Measurements from ENCODE around the gene CIAO3. TPM values are rescaled to one million over a fixed set of nuclear protein-coding genes. Genes with fewer than 3 reads are reported as not detected.

Gene CIAO3
- total RNA-seq, result 21.7 TPM
- long read RNA-seq, transcript CIAO3-201 (11 exons, 2,112 nt), result major isoform, 41 of 62 reads
- long read RNA-seq, partial matches to known transcripts, result 8 of 62 reads
- long read RNA-seq, other reads (novel, unspliced or antisense), result 7 of 62 reads

DNA sequence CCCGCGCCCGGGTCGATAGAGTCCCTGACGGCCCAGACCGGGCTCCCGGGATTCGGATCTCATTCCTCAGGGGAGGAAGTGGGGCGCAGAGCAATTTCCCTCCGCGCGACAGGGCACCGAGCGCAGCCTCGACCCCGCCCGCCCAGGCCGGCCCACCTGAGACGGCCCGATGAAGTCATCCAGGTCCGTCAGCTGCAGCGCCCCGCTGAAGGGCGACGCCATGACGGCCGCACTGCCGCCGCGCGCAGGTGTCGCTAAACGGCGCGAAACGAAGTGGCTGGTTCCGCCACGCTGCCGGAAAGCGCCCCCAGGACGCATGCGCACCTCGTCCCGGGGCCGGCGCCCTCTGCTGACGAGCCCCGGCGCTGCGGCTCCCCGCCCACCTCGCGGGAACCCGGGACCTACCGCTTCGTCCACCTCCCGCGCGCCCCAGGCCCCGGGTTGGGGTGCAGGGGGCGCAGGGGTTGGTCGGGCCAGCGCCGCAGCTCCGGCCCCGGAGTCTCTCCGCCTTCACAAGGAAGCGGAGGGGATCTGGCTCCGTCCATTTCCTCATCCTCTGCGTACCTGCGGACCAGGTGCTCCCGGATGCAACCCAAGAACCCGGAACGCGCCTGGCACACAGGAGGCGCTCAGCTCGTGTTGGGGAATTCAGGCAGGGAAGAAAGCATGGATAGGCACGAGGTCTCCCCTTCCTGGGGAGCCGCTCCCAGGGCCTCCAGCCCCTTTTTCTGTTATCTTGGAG, at the start of gene CIAO3:
Gene CIAO3 (minus strand): TSS at position 234 of the 742 bp plus-strand sequence. CDS start 12 bp downstream, at position 222.
- intact Hi-C loops (cut with DNase I), result loop anchor here (2.0 to 5.0 kb wide), 2 partner anchors 20 to 46 kb away; partner anchors contain the start of genes ANTKMT, CHTF18 and RPUSD1
- peak; percentile 95 for DNase-seq (ENCODE audit: low spot score)

DNA sequence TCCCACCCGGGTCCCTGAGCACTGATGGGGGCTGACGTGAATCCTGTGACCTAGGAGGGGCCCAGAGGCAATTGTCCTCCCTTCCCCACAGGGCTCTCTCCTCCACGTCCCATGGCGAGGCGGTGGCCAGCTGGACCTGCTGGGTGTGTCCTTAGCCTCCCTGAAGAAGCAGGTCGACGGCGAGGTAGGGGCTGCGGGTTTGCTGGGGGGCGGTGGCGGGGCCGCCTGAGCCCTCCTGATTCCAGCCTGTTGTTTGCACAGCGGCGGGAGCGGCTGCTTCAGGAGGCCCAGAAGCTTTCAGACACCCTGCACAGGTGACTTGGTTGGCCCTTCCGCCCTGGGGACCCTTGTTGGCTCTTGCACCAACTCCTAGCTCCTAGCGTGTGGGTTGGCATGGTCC, 49.3 kb upstream of the CIAO3 start:
- intact Hi-C loops (cut with DNase I), result no loop called here
- no peak for DNase-seq (ENCODE audit: low spot score)

DNA sequence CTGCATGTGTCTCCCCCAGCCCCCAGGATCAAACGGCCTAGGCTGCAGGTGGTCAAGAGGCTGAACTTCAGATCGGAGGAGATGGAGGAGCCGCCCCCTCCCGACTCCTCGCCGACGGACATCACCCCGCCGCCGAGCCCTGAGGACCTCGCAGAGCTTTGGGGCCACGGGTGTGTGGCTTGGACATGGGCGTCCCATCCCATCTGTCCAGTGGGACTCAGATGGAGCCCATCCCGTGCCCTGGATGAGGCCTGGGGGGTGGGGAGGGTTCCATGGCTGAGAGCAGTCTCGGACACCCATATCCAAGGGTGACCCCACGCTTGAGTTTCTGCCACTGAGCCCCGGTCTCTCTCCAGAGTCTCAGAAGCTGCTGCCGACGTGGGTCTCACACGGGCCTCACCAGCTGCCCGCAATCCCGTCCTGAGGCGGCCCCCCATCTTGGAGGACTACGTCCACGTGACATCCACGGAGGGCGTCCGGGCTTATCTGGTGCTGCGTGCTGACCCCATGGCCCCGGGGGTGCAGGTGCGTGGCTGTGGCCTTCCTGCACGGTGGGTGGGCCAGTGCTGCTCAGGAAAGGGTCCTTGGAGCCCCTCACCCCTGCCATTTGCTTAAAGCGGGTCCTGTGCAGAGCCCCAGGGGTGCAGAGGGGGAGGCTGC, 48.5 kb upstream of the CIAO3 start:
- DNase-seq (ENCODE audit: low spot score), result no peak
- intact Hi-C loops (cut with DNase I), result loop anchor here (5.0 kb wide), 2 partner anchors 47 to 212 kb away; partner anchors contain the start of gene CIAO3

DNA sequence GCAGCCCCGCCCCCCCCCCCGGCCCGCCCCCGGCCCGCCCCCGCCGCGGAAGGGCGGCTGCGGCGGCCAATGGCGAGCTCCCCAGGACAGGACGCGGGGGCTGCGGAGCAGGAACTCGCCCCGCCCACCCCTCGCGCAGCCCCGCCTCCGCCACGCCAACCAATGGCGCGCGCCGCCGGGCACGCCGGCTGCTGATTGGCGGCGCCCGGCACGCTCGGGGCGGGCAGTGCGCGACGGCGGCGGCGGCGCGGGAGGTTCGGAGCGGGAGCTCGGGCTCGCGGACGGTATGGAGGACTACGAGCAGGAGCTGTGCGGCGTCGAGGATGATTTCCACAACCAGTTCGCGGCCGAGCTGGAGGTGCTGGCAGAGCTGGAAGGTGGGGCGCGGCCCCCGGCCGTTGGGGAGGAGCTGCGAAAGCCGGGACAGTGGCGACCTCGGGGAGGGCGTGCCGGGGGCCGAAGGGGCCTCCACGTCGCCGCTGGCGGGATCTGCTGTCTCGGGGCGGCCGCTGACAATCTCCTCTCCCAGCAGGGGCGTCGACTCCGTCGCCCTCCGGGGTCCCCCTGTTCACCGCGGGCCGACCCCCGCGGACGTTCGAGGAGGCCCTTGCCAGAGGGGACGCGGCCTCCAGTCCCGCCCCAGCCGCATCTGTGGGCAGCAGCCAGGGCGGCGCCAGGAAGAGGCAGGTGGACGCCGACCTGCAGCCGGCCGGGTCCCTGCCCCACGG, 47.8 kb upstream of the CIAO3 start, which contains the start of gene CHTF18:
Gene CHTF18 (plus strand): TSS at position 222 of the 728 bp plus-strand sequence. CDS start 65 bp downstream, at position 287.
- intact Hi-C loops (cut with DNase I), result loop anchor here (5.0 kb wide), 2 partner anchors 46 to 211 kb away; partner anchors contain the start of gene CIAO3

DNA sequence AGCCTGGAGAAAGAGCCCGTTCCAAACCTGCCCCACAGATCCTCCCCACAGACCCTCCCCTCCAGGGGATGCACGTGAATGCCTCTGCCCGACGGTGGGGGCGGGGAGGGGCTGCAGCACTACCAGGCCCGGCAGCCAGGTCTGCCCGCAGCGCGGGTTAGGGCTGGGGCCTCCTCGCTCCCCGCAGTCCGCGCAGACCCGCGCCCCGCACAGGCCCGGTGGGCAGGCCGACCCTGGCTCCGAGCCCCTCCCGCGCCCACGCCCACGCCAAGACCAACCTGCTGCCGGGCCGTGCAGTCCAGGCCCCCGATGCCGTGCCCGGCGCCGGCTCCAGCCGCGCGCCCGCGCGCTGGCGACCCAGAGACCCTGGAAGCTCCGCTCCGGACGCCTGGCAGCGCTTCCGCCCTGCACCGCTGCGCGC, 47.2 kb upstream of the CIAO3 start, which contains the start of gene RPUSD1:
Gene RPUSD1 (minus strand): TSS at position 404 of the 421 bp plus-strand sequence. CDS start 644 bp downstream, outside the sequence.
- no peak for DNase-seq (ENCODE audit: low spot score)
- intact Hi-C loops (cut with DNase I), result loop anchor here (5.0 kb wide), 2 partner anchors 46 to 211 kb away; partner anchors contain the start of gene CIAO3

More for the DNA sequence above, 47.8 kb upstream of the CIAO3 start, which contains the start of gene CHTF18:
- DNase-seq (ENCODE audit: low spot score), result peak; percentile 94

DNA sequence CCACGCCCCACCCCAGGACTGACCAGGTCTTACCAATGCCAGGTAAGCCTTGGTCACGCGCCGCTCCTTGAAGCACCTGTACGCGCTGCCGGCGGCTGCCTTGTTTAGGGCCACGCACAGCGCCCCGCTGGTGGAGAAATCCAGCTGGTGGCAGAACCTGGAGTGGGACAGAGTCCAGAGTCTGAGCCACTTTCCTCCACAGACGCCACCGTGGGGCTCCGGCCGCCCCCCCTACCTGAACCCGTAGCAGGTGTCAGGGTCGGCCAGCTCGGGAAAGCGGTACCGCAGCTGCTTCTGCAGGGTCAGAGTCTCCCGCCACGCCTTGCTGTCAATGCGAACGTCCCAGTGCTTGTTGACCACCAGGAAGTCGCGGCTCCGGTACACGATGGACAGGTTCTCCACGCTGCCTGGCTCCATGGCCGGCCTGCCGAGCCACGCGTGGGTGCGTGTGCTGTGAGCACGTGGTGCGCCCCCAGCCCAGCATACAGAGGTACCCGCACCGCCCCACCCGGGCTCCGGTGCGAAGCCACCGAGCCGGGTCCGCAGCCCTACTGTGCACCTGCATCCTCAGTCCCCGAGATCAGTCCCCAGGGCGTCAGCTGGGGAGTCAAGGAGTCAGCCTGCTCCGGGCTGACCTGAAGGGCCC, 46.6 kb upstream of the CIAO3 start:
- DNase-seq (ENCODE audit: low spot score), result no peak
- intact Hi-C loops (cut with DNase I), result loop anchor here (5.0 kb wide), 2 partner anchors 45 to 210 kb away; partner anchors contain the start of gene CIAO3

DNA sequence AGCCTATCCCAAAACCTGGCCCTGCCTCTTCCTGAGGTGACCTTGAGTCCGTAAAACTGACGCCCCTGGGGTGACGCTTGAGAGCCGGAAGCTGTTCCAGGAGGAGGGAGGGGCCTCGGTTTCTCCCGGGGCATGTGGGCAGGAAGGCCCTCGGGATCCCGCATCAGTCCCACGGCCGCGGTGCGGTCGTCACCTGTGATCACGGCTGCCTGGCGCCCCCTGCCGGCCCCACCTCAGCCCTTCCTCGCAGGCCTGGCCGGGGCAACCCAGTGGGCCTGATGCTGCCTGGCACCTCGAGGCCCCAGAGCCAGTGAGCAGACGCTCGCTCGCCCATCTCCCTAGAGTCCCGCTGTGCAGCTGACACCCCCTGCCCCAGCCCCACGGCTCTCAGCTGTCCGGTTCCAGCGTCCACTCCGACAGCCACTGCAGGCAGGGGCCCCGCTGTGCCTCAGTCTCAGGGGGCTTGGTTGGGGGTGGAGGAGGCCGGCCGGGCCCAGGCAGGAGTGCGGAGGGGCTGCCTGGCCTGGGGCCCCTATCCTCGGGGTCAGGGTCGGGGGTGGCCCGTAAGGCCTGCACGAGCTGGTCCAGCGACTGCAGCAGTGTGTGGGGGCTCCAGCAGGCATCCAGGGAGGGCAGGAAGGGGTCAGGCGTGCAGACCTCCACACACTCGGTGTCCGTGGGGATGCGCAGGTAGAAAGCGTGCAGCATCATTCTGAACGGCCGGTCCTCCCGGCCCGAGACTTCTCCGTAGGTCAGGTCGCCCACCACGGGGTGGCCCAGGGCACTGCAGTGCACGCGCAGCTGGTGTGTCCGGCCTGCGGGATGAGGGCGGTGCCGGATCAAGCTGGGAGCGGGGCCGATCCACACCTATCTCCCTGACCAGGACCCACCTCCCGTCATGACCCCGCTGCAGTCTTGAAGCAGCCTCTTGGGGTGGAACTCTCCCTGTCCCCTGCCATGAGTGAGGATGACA, 45.1 kb upstream of the CIAO3 start:
- intact Hi-C loops (cut with DNase I), result loop anchor here (1.0 to 5.0 kb wide), 3 partner anchors 44 to 209 kb away; partner anchors contain the start of gene CIAO3

DNA sequence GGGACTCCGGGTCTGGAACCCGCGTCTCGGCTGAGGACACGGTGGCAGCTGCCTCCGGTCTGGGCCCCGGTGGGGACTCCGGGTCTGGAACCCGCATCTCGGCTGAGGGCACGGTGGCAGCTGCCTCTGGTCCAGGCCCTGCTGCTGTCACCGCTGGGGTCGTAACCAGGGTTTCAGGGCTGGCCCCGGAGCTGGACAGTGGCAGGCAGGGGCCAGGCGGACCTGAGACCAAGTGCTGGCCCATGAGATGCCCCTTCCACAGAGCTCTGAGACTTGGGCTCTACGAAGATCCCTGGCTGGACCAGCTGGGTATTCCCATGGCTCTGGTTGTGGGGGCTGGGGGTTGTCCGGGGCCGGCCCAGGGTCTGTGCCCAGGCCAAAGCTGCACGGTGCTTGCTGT, 43.6 kb upstream of the CIAO3 start:
- DNase-seq (ENCODE audit: low spot score), result no peak
- intact Hi-C loops (cut with DNase I), result no loop called here

More for the DNA sequence above, 45.1 kb upstream of the CIAO3 start:
- DNase-seq (ENCODE audit: low spot score), result peak; percentile 81

DNA sequence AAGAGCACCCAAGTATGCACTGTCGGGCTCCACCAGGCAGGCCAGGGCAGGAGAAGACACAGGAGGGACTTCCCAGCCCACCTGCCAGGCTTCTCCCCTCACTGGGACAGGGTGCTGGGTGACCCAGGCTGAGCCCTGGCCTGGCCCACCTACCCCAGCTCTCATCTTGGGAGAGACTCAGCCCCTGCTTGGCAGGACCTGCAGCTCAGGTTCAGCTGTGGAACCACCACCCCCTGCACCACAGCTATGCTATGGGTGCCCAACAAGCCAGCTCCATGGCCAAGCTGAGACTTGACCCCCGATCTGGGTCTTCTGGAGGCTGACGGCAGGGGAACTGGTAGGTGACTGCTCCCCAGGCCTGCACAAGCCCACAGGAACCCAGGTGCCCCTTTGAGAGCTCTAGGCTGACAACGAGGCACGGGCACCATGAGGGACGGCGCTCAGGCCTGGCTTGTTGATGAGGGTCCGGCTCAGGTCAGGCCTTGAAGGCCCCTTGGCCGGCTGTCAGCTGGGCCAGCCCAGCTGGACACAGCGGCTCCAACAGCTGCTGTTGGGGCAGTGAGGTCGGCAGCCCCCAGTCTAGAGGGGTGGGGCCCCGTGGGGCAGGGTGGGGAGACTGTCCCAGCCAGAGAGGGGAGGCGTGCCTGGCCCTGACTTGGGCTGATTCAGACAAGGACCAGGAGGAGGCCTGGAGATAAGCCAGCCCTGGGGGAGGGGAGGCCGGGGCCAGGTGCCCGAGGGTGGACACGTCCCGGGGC, 42.8 kb upstream of the CIAO3 start:
- intact Hi-C loops (cut with DNase I), result no loop called here

DNA sequence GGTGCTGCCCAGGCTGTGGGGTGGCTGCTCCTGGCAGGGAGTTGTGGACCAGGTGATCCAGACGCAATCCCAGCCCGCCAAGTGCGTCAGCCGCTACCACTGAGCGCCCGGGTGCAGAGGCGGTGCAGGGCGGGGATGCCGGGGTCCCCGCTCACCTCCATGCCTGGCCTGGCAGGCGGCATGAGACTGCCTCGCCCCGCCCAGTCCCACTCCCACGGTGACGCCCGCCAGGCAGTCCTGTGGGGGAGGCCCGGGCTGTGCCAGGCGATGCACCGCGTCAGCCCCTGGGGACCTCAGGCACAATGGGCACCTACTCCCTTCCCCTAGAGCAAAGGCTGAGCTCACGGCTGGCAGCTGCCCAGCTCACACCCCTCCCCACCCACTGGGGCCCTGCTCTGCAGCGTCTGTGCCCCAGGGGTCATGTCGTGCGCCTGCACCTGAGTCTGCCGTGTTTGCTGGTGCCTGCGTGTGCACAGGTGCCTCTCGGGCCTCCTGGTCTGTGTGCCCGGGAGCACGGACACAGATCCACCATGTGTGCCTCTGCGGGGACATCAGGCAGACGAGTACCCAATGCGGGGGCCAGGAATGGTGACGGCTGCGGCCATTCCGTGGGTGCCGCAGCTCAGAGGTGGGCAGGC, 42.1 kb upstream of the CIAO3 start:
- intact Hi-C loops (cut with DNase I), result no loop called here
- DNase-seq (ENCODE audit: low spot score), result no peak

More for the DNA sequence above, 42.8 kb upstream of the CIAO3 start:
- DNase-seq (ENCODE audit: low spot score), result no peak

DNA sequence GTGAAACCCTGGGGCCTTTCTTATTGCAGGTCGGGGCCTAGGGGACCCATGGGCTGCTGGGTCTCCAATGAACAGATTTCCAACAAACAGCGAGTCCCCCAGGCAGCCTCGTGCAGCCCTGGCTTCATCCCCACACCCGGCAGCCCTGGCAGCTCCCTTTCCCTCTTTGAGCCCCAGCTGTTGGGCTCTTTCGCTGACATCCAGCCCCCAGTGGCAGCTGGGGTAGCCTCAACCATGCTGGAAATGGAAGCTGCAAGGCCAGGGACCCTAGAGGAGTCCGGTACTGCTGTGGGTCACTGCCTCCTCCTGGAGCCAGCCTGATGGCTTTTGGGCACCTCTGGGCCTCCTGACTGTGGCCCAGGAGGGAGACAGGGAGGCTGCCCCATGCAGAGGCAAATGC, 41.5 kb upstream of the CIAO3 start:
- no peak for DNase-seq (ENCODE audit: low spot score)
- intact Hi-C loops (cut with DNase I), result no loop called here

DNA sequence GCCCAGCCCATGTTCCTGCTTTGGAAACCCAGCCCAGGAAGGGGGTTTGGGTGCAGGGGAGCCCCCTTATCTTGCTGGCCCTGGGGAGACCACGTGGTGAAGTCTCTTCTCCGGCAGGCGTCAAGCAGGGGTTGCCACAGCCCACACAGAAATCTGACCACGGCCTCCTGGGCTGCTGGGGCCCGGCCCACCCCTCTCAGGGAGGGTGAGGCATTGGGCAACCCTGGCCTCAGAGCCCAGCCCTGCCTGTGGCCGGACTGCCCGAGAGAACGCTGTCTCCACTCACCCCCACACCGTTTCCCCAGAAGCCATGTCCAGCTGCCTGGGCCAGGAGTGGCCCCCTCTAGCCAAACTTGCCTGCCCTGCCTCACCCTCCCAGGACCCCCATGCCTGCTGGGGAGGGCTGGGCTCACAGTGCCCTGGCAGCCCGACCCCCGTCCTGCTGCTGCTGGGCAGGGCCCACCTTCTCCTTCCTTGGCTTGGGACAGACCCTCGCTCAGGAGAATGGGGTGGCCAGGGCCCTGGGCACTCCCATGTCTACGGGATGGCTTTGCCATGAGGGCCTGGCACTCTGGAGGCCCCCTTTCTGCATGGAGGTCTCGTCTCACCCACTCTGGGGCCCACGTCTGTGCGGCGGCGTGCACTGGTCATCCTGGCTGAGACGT, 40.7 kb upstream of the CIAO3 start:
- DNase-seq (ENCODE audit: low spot score), result no peak
- intact Hi-C loops (cut with DNase I), result no loop called here

DNA sequence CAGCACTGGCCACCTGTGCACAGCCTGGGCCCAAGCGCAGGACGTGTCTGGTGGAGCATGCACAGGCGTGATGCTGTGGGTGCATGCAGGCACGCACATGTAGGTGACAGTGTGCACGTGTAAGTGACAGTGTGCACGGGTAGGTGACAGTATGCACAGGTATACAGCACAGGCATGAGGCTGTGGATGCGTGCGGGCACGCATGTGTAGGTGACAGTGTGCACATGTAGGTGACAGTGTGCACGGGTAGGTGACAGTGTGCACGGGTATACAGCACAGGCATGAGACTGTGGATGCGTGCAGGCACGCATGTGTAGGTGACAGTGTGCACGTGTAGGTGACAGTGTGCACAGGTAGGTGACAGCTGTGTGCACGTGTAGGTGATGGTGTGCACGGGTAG, 39.5 kb upstream of the CIAO3 start:
- intact Hi-C loops (cut with DNase I), result no loop called here
- no peak for DNase-seq (ENCODE audit: low spot score)

DNA sequence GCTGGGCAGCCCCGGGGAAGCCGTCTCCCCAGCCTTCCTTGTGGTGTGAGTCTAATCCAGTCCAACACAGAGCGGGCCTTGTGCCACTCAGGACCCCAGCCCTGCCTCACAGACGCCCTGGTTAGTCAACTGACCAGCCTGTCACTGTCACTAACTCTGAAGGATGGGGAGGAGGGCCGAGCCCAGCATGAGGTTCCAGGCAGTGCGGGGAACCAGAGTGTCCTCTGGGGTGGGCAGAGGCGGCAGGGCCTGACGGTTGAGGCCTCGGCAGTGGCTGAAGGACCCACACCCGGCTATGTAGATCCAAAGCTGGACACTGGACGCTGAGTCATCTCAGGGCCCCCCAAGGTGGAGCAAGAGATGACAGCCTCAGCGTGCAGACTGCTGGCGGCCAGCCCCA, 38.8 kb upstream of the CIAO3 start:
- DNase-seq (ENCODE audit: low spot score), result no peak
- intact Hi-C loops (cut with DNase I), result no loop called here

DNA sequence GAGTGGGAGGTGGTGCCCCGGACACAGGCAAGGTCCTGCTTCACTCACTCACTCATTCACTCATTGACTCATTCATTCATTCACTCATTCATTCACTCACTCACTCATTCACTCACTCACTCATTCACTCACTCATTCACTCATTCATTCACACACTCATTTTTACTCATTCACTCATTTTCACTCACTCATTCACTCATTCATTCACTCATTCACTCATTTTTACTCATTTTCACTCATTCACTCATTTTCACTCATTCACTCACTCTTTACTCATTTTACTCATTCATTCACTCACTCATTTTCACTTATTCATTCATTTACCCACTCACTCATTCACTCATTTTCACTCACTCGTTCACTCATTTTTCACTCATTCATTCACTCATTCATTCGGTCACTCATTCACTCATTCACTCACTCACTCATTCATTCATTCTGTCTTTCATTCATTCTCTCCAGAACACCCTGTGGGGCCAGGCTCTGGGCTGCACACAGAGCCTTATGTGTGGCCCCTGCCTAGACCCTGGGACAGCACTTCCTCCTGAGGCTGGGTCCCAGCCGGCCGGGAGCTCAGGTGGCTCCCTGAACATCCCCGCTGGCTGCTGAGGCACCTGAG, 38.2 kb upstream of the CIAO3 start:
- no peak for DNase-seq (ENCODE audit: low spot score)
- intact Hi-C loops (cut with DNase I), result no loop called here

DNA sequence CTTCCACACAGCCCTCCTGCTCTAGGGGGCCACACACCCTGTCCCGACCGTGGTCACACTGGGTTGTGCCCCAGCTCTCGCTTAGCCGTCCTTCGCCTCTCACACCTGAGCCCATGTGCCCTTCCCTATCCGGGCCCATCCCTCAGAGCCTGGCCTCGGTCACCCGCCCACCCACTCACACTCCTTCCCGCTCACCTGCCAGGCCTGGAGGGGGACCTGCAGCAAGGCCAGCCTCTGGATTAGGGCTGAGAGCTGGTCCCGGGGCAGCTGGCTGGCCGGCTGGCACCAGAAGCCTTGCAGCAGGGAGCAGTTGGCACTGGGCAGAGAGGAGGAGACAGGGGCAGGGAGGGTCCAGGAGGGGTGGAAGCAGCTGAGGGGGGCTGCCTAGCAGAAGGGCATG, 37.6 kb upstream of the CIAO3 start:
- no peak for DNase-seq (ENCODE audit: low spot score)
- intact Hi-C loops (cut with DNase I), result no loop called here

All from cardiac septum (tissue), 1 donor.